ENCODE measurements around the gene YES1. TPM values are rescaled to one million over a fixed set of nuclear protein-coding genes. Genes with fewer than 3 reads are reported as not detected.

YES1 gene
- total RNA-seq, 2 experiments from 2014 or later, result not detected

DNA sequence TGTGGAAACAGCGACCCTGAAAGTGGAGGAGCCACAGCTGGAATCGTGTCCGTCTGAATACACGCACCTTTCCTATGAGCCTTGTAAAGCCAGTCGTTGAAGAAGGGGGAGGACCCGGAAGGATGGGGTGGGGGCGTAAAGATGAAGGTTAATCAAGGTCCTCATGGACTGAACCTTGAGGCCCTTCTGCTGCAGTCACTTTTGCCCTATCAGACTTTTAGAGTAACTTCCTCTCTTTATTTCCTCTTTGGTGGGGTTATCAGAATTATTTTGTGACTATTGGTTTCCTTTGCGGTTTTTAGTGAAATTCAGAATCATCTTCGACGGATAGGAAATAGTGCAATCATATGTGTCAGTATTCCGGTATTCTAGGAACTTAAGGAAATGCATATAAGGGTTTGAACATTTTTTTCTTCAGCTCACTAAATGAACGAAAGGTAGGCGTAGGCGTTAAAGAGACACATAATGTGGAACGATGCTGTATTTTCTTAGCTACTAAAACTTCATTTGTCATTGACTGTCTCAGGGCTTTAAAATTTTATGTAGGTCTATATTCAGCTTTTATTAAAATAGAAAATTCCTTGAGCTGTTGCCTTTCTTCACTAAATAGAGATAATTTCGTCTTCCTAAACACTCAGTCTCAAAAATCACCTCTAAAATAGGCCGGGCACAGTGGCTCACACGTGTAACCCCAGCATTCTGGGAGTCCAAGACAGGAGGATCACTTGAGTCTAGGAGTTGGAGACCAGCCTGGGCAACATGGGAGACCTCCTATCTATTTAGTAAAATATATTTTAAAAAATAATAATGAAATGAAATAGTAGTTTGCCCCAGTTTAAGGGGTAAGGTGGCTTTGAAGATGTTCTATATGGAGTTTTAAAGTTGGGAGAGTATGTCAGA lies 1.4 kb upstream of the YES1 start:
- BruUV-seq (replicated peaks), result no TSS peak
- Histone ChIP-seq H3K79me2 (ENCODE audit: insufficient read depth, low read depth, low read length) (no peaks in the 10 kb centered on the region), H3K4me1 (ENCODE audit: insufficient read depth, low read length, poor library complexity, severe bottlenecking) (no peaks in the 10 kb centered on the region), H4K20me1 (ENCODE audit: insufficient read depth, low read length) (no peaks in the 10 kb centered on the region), H3K4me3 (ENCODE audit: low read depth, low read length, poor library complexity, severe bottlenecking) (no peak overlapping the region), H2AFZ (ENCODE audit: low read length) (no peak overlapping the region), H3K36me3 (ENCODE audit: insufficient read depth, low read length) (no peaks in the 10 kb centered on the region), H3K9me2 (ENCODE audit: insufficient read depth, low read length) (no peaks in the 10 kb centered on the region), H3K27ac (ENCODE audit: low read depth, low read length, poor library complexity, severe bottlenecking) (no peak overlapping the region), H3K4me2 (ENCODE audit: low read length) (no peak overlapping the region), H3K9me3 (ENCODE audit: low read length) (no peaks in the 10 kb centered on the region)
- DNase-seq (ENCODE audit: low spot score), result no peak
- CTCF ChIA-PET (ENCODE audit: unreplicated experiment), result no interaction called here
- POLR2A ChIA-PET, result no interaction called here
- intact Hi-C loops (cut with micrococcal nuclease; ENCODE audit: unreplicated experiment), result no loop called here
- TF ChIP-seq, protein P1, sequence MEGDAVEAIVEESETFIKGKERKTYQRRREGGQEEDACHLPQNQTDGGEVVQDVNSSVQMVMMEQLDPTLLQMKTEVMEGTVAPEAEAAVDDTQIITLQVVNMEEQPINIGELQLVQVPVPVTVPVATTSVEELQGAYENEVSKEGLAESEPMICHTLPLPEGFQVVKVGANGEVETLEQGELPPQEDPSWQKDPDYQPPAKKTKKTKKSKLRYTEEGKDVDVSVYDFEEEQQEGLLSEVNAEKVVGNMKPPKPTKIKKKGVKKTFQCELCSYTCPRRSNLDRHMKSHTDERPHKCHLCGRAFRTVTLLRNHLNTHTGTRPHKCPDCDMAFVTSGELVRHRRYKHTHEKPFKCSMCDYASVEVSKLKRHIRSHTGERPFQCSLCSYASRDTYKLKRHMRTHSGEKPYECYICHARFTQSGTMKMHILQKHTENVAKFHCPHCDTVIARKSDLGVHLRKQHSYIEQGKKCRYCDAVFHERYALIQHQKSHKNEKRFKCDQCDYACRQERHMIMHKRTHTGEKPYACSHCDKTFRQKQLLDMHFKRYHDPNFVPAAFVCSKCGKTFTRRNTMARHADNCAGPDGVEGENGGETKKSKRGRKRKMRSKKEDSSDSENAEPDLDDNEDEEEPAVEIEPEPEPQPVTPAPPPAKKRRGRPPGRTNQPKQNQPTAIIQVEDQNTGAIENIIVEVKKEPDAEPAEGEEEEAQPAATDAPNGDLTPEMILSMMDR (conservative IDR thresholded peaks at IDR 0.05; ENCODE audit: low read length), result no peak
- no peak for TF ChIP-seq EZH2phosphoT487 (IDR thresholded peaks at IDR 0.05; ENCODE audit: borderline replicate concordance, low read depth, low read length)

GRCh38 chr18:812376-813171 lies 532 bp upstream of the YES1 start:
- DNase-seq (ENCODE audit: low spot score), result no peak
- Histone ChIP-seq H3K79me2 (ENCODE audit: insufficient read depth, low read depth, low read length) (no peaks in the 10 kb centered on the region), H3K36me3 (ENCODE audit: insufficient read depth, low read length) (no peaks in the 10 kb centered on the region), H3K4me2 (ENCODE audit: low read length) (no peak overlapping the region), H4K20me1 (ENCODE audit: insufficient read depth, low read length) (no peaks in the 10 kb centered on the region), H3K9me3 (ENCODE audit: low read length) (no peaks in the 10 kb centered on the region), H2AFZ (ENCODE audit: low read length) (no peak overlapping the region), H3K4me3 (ENCODE audit: low read depth, low read length, poor library complexity, severe bottlenecking) (no peak overlapping the region), H3K9me2 (ENCODE audit: insufficient read depth, low read length) (no peaks in the 10 kb centered on the region), H3K4me1 (ENCODE audit: insufficient read depth, low read length, poor library complexity, severe bottlenecking) (no peaks in the 10 kb centered on the region), H3K27ac (ENCODE audit: low read depth, low read length, poor library complexity, severe bottlenecking) (no peak overlapping the region)
- TF ChIP-seq, protein P1 (conservative IDR thresholded peaks at IDR 0.05; ENCODE audit: low read length), result no peak
- no peak for TF ChIP-seq EZH2phosphoT487 (IDR thresholded peaks at IDR 0.05; ENCODE audit: borderline replicate concordance, low read depth, low read length)
- BruUV-seq (replicated peaks), result no TSS peak
- POLR2A ChIA-PET, result no interaction called here
- intact Hi-C loops (cut with micrococcal nuclease; ENCODE audit: unreplicated experiment), result no loop called here
- CTCF ChIA-PET (ENCODE audit: unreplicated experiment), result no interaction called here

Data from OCI-LY7 (cell line).